ENCODE results near the gene CEP120. TPM values are rescaled to one million over a fixed set of nuclear protein-coding genes. Genes with fewer than 3 reads are reported as not detected.

Gene CEP120
- total and polyA plus RNA-seq, 8 donors: 3.5 to 27.5 (median 4.9) TPM

DNA sequence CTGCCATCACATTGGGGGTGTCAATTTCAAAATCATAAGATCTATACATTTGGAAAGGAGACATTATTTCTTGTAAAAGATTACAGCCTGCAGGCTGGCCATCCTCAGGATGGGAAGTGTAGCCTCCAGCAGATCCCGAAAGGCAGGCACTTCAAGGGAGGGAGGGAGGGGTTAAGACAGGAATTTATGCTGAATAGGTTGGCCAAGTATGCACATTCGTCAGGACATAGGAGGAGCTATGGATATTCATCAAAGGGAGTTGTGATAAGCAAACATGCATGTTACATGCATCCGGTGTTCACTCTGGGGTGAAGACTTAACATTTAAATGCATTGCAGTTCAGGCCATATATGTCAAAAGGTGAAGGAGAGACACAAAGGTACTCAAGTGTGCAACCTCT, 119.4 kb downstream of the CEP120 start:
- H3K27ac ChIP-seq: no peak overlapping the region
- 70 to 78% (median 76%) methylated on average over 3 of the region's 3 CpGs for WGBS, 5 donors
- no peaks in the 10 kb centered on the region for H3K4me1 ChIP-seq
- no peaks in the 10 kb centered on the region for H3K27me3 ChIP-seq
- no peak overlapping the region for H3K4me3 ChIP-seq
- H3K36me3 ChIP-seq: no peaks in the 10 kb centered on the region
- intact Hi-C loops (cut with DNase I; ENCODE audit: low total_unique reads): no loop called here
- peaks cover 0 to 5% (median 2%) of the 10 kb centered on the region in 4 donors for H3K9me3 ChIP-seq
- no peak for DNase-seq
- no peak for TF ChIP-seq POLR2AphosphoS5 (IDR thresholded peaks at IDR 0.05)
- TF ChIP-seq, protein P1, sequence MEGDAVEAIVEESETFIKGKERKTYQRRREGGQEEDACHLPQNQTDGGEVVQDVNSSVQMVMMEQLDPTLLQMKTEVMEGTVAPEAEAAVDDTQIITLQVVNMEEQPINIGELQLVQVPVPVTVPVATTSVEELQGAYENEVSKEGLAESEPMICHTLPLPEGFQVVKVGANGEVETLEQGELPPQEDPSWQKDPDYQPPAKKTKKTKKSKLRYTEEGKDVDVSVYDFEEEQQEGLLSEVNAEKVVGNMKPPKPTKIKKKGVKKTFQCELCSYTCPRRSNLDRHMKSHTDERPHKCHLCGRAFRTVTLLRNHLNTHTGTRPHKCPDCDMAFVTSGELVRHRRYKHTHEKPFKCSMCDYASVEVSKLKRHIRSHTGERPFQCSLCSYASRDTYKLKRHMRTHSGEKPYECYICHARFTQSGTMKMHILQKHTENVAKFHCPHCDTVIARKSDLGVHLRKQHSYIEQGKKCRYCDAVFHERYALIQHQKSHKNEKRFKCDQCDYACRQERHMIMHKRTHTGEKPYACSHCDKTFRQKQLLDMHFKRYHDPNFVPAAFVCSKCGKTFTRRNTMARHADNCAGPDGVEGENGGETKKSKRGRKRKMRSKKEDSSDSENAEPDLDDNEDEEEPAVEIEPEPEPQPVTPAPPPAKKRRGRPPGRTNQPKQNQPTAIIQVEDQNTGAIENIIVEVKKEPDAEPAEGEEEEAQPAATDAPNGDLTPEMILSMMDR (IDR thresholded peaks at IDR 0.05): no peak
- TF ChIP-seq EP300 (IDR thresholded peaks at IDR 0.05): no peak
- TF ChIP-seq POLR2A (IDR thresholded peaks at IDR 0.05): no peak

DNA sequence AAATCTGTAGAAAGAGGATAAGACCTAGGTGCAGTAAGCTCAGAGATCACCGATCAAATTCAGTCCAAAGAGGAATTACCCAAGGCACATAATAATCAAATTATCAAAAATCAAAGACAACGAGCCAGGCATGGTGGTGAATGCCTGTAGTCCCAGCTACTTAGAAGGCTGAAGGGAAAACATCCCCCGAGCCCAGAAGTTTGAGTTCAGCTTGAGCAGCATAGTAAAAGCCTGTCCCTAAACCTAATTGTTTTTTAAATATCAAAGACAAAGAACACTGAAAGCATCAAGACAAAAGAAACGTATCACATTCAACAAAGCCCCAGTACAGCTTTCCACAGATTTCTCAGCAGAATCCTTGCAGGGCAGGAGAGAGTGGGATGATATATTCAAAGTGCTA, 122.9 kb downstream of the CEP120 start:
- Histone ChIP-seq H3K4me3 (no peak overlapping the region), H3K4me1 (no peaks in the 10 kb centered on the region), H3K27me3 (no peaks in the 10 kb centered on the region), H3K9me3 (peaks cover 0 to 5% (median 2%) of the 10 kb centered on the region in 4 donors), H3K27ac (no peak overlapping the region), H3K36me3 (no peaks in the 10 kb centered on the region)
- intact Hi-C loops (cut with DNase I; ENCODE audit: low total_unique reads): no loop called here
- no peak for TF ChIP-seq POLR2A (IDR thresholded peaks at IDR 0.05)
- TF ChIP-seq, protein P1 (IDR thresholded peaks at IDR 0.05): no peak
- no peak for TF ChIP-seq EP300 (IDR thresholded peaks at IDR 0.05)
- TF ChIP-seq POLR2AphosphoS5 (IDR thresholded peaks at IDR 0.05): no peak
- 81 to 89% (median 86%) methylated on average over 4 of the region's 4 CpGs for WGBS, 5 donors
- DNase-seq: no peak

DNA sequence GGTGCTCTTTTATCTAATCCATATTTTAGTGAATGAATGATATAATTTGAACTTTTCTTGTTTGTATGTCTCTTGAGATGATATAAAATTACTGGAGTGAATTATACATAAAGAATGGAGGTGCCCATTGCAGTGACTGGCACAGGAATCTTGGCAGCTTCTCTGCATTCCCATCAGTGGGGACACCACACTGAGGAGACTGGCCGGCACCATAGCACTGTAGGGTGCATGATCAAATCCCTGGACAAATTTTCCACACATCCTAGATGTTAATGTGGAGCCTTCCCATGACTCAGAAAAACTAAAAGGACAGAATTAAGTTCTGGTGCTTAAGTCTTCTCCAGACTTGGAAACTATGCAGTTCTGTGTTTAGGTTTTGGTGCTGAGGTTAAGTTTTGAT, 124.1 kb downstream of the CEP120 start:
- H3K4me3 ChIP-seq: no peak overlapping the region
- TF ChIP-seq, protein P1 (IDR thresholded peaks at IDR 0.05): no peak
- no peak for TF ChIP-seq EP300 (IDR thresholded peaks at IDR 0.05)
- TF ChIP-seq POLR2AphosphoS5 (IDR thresholded peaks at IDR 0.05): no peak
- TF ChIP-seq POLR2A (IDR thresholded peaks at IDR 0.05): no peak
- H3K4me1 ChIP-seq: no peaks in the 10 kb centered on the region
- 88 to 96% (median 92%) methylated on average over 1 of the region's 1 CpG for WGBS, 5 donors
- peaks cover 0 to 5% (median 2%) of the 10 kb centered on the region in 4 donors for H3K9me3 ChIP-seq
- no peak for DNase-seq
- no peaks in the 10 kb centered on the region for H3K36me3 ChIP-seq
- intact Hi-C loops (cut with DNase I; ENCODE audit: low total_unique reads): no loop called here
- H3K27ac ChIP-seq: no peak overlapping the region
- no peaks in the 10 kb centered on the region for H3K27me3 ChIP-seq

DNA sequence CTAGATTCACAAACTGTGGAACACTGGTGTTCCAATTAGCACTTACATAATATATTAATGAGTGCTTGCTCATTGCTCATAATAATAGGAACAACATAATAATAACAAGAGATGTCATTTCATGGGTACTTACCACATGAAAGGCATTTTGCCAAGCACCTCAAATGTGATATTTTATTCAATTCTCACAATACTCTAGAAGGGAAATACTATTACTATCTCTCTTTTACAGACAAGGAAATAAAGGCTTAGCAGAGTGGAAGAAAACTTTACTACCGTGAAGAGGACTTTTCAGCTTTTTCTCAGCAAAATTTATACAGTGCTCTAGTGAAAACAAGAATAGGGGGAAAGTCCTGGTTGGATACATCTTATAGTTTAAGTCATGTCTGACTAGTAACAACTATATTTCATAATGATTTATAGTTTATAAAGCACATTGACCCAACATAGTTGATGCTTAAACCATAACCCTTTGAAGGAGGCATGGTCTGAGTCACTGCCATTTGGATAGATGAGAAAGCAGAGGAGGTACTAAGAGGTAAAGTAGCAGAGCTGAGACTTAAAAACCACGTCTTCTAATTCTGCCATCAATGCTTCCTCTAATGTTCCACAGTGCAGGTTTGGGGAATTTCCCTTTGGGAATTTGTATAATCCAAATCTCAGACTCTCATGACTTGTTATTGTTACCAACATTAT, 124.7 kb downstream of the CEP120 start:
- Histone ChIP-seq H3K36me3 (no peaks in the 10 kb centered on the region), H3K4me1 (no peaks in the 10 kb centered on the region), H3K27ac (no peak overlapping the region), H3K27me3 (no peaks in the 10 kb centered on the region), H3K9me3 (peaks cover 0 to 5% (median 2%) of the 10 kb centered on the region in 4 donors), H3K4me3 (no peak overlapping the region)
- DNase-seq: no peak
- TF ChIP-seq POLR2AphosphoS5 (IDR thresholded peaks at IDR 0.05) (no peak), EP300 (IDR thresholded peaks at IDR 0.05) (no peak), POLR2A (IDR thresholded peaks at IDR 0.05) (no peak)
- TF ChIP-seq, protein P1 (IDR thresholded peaks at IDR 0.05): no peak
- intact Hi-C loops (cut with DNase I; ENCODE audit: low total_unique reads): no loop called here
- WGBS, 5 donors: 70 to 85% (median 77%) methylated on average over 2 of the region's 2 CpGs
